Endodermal cell (in vitro differentiated cells): ENCODE measurements around the gene CUX1. TPM values are rescaled to one million over a fixed set of nuclear protein-coding genes. Genes with fewer than 3 reads are reported as not detected.

ENCODE experiments used
- DNase-seq: peaks from one replicate; pipeline ENCODE4 v3.0.0-alpha.2; 2017
- H3K27ac ChIP-seq: 2 replicates; pipeline ENCODE4 v1.5.1; 2013; ENCODE audit warnings: mild to moderate bottlenecking, low read depth, low read length, moderate library complexity
- H3K27me3 ChIP-seq: 2 replicates; pipeline ENCODE4 v1.6.1; 2013; ENCODE audit warnings: mild to moderate bottlenecking, low read length, moderate library complexity; ENCODE audit not compliant: insufficient read depth, control insufficient read depth, poor library complexity, severe bottlenecking
- H3K36me3 ChIP-seq: 2 replicates; pipeline ENCODE4 v1.7.0; 2013; ENCODE audit warnings: mild to moderate bottlenecking, low read length, moderate library complexity; ENCODE audit not compliant: control insufficient read depth, insufficient read depth
- H3K4me1 ChIP-seq: one replicate; pipeline ENCODE4 v1.7.0; 2013; ENCODE audit warnings: low read length; ENCODE audit not compliant: control insufficient read depth, insufficient read depth
- H3K4me3 ChIP-seq: 2 replicates; pipeline ENCODE4 v1.5.1; 2013; ENCODE audit warnings: mild to moderate bottlenecking, low read length, moderate library complexity
- H3K9ac ChIP-seq: 2 replicates; pipeline ENCODE4 v1.6.1; 2013; ENCODE audit warnings: mild to moderate bottlenecking, low read length, moderate library complexity; ENCODE audit not compliant: poor library complexity, severe bottlenecking; ENCODE audit errors: extremely low read depth
- H3K9me3 ChIP-seq: 2 replicates; pipeline ENCODE4 v1.6.1; 2013; ENCODE audit warnings: mild to moderate bottlenecking, low read length, moderate library complexity; ENCODE audit not compliant: control insufficient read depth
- H3K27ac Mint-ChIP-seq: 2 replicates; pipeline ENCODE4 v1.8.0; 2020; ENCODE audit warnings: mixed read lengths
- H3K27me3 Mint-ChIP-seq: 2 replicates; pipeline ENCODE4 v1.8.0; 2021; ENCODE audit warnings: mild to moderate bottlenecking, mixed read lengths; ENCODE audit not compliant: insufficient read depth
- H3K36me3 Mint-ChIP-seq: 2 replicates; pipeline ENCODE4 v1.8.0; 2020; ENCODE audit warnings: low read depth, mixed read lengths
- H3K4me1 Mint-ChIP-seq: 2 replicates; pipeline ENCODE4 v1.8.0; 2020; ENCODE audit warnings: mixed read lengths
- H3K4me3 Mint-ChIP-seq: 2 replicates; pipeline ENCODE4 v1.8.0; 2020; ENCODE audit warnings: mild to moderate bottlenecking, moderate library complexity, mixed read lengths
- H3K9me3 Mint-ChIP-seq: 2 replicates; pipeline ENCODE4 v1.8.0; 2020; ENCODE audit warnings: mild to moderate bottlenecking, mixed read lengths
- CTCF ChIP-seq: fragments of 200-600 bp; sonication (generic); conservative IDR thresholded peaks from 2 replicates; pipeline ENCODE4 v1.5.0; 2021; ENCODE audit warnings: antibody characterized with exemption, mild to moderate bottlenecking
- WGBS, 2 experiments: methylation state at CpG; one replicate each; pipeline versions ENCODE4 v1.1.5 to v1.1.7; 2013; ENCODE audit warnings: missing lambda C conversion rate in 2 of 2, mixed read lengths in 1 of 2; ENCODE audit not compliant: insufficient coverage in 1 of 2, insufficient read length in 1 of 2; 5-methylcytosine and 5-hydroxymethylcytosine counted together
- total RNA-seq, 2 donors: library from RNA; stranded (reverse); fragmentation: NEBNext Ultra II Directional in 1 of 2; extraction: Animal tissue kit (Norgen Biotek cat#: 25700) in 1 of 2; gene quantifications; 2 replicates in 1 of 2; 3 replicates in 1 of 2; pipeline ENCODE4 v1.2.1, GENCODE V29; 2021

CUX1 gene
- total RNA-seq, 2 donors from 2014 or later: 85.1 to 108 TPM

- peaks cover 33% of the 10 kb centered on the region for H3K9me3 ChIP-seq
- no peaks in the 10 kb centered on the region for H3K27me3 ChIP-seq
- no peak overlapping the region for H3K4me3 Mint-ChIP-seq
- no peaks in the 10 kb centered on the region for H3K27me3 Mint-ChIP-seq
- TF ChIP-seq CTCF: no peak
- H3K27ac Mint-ChIP-seq: no peak overlapping the region
- DNase-seq: no peak
- H3K9me3 Mint-ChIP-seq: peaks cover 33% of the 10 kb centered on the region
- H3K4me1 Mint-ChIP-seq: peaks cover 7% of the 10 kb centered on the region
- peaks cover 64% of the 10 kb centered on the region for H3K36me3 Mint-ChIP-seq
- H3K9ac ChIP-seq: no peak overlapping the region
- H3K4me3 ChIP-seq: no peak overlapping the region
- H3K36me3 ChIP-seq: peaks cover 38% of the 10 kb centered on the region
- no peak overlapping the region for H3K27ac ChIP-seq
- WGBS, 2 experiments: 99% methylated on average over 5 of the region's 5 CpGs; no CpG with 5 or more reads in 1 of the 2 experiments
- H3K4me1 ChIP-seq: no peaks in the 10 kb centered on the region
Measured at GRCh38 chr7:102082693-102083368, 265.4 kb downstream of the CUX1 start.

- Mint-ChIP-seq H3K27me3 (no peaks in the 10 kb centered on the region), H3K36me3 (peaks cover 61% of the 10 kb centered on the region), H3K9me3 (peaks cover 33% of the 10 kb centered on the region), H3K27ac (no peak overlapping the region), H3K4me1 (peaks cover 4% of the 10 kb centered on the region), H3K4me3 (no peak overlapping the region)
- 97 to 98% methylated on average over 4 to 5 of the region's 5 CpGs for WGBS, 2 experiments
- H3K9ac ChIP-seq: no peak overlapping the region
- no peak for TF ChIP-seq CTCF
- no peak overlapping the region for H3K27ac ChIP-seq
- H3K36me3 ChIP-seq: peaks cover 33% of the 10 kb centered on the region
- no peaks in the 10 kb centered on the region for H3K27me3 ChIP-seq
- H3K4me3 ChIP-seq: peak overlapping the region; percentile 29
- H3K4me1 ChIP-seq: no peaks in the 10 kb centered on the region
- peaks cover 33% of the 10 kb centered on the region for H3K9me3 ChIP-seq
- peak; percentile 40 for DNase-seq
Measured at GRCh38 chr7:102085218-102085772, 267.9 kb downstream of the CUX1 start.

GRCh38 chr7:102089175-102090098, 272.0 kb downstream of the CUX1 start:
- Histone ChIP-seq H3K27me3 (no peaks in the 10 kb centered on the region), H3K9me3 (peaks cover 19% of the 10 kb centered on the region), H3K9ac (no peak overlapping the region), H3K4me1 (peaks cover 4% of the 10 kb centered on the region), H3K36me3 (peaks cover 18% of the 10 kb centered on the region), H3K4me3 (no peak overlapping the region), H3K27ac (no peak overlapping the region)
- H3K27me3 Mint-ChIP-seq: no peaks in the 10 kb centered on the region
- no peak overlapping the region for H3K4me3 Mint-ChIP-seq
- H3K27ac Mint-ChIP-seq: peak overlapping the region; percentile 19
- no peak for TF ChIP-seq CTCF
- peaks cover 15% of the 10 kb centered on the region for H3K9me3 Mint-ChIP-seq
- 91 to 97% methylated on average over 2 to 4 of the region's 4 CpGs for WGBS, 2 experiments
- H3K36me3 Mint-ChIP-seq: peaks cover 30% of the 10 kb centered on the region
- DNase-seq: peak; percentile 24
- H3K4me1 Mint-ChIP-seq: peaks cover 24% of the 10 kb centered on the region
